Stimulated activated effector memory CD8-positive, alpha-beta T cell treated with anti-CD3 and anti-CD28 coated beads, Interleukin-12 subunit alpha, Interleukin-12 subunit beta, amount 100 ng/mL, for 72 hours (primary cell): ENCODE data around the gene IL25.

Experiments
- ATAC-seq: fragments of 150-1000 bp; cut with Tn5 transposase; 2 replicates; pipeline ENCODE4 v1.10.0; 2021
- DNase-seq, 2 donors: peaks; one replicate each; pipeline ENCODE4 v3.0.0; 2021 to 2022; ENCODE audit warnings: low spot score in 2 of 2
- H3K27ac Mint-ChIP-seq: one replicate; pipeline ENCODE4 v1.8.0; 2022; ENCODE audit warnings: mild to moderate bottlenecking, mixed read lengths
- H3K36me3 Mint-ChIP-seq: one replicate; pipeline ENCODE4 v1.8.0; 2022; ENCODE audit warnings: mild to moderate bottlenecking, mixed read lengths
- H3K4me1 Mint-ChIP-seq: one replicate; pipeline ENCODE4 v1.8.0; 2022; ENCODE audit warnings: mixed read lengths
- H3K4me3 Mint-ChIP-seq: one replicate; pipeline ENCODE4 v1.8.0; 2022; ENCODE audit warnings: mild to moderate bottlenecking, mixed read lengths
- H3K9me3 Mint-ChIP-seq: one replicate; pipeline ENCODE4 v1.8.0; 2022; ENCODE audit warnings: mixed read lengths

The IL25 gene

DNA sequence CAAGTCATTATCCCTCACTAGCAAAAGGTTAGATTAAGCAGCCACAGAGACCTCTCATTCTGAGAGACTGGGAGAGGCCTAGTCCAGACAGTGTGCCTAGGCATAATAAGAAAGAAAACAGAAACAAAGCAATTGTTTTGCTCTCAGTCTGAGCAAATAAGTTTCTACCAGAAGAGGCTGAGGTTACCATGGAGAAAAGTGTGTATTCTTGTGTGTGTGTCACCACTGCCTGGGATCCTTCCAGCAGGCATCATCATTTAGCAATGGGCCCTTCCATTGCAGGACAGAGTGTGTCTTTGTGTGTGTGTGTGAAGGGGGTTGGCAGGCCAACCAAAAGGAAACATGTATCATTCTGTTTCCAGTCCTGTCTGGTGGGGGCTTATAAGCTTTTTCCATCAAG is 11.3 kb upstream of the IL25 start:
- Mint-ChIP-seq H3K27ac (peak overlapping the region; percentile 4), H3K36me3 (no peaks in the 10 kb centered on the region), H3K4me1 (peaks cover 4% of the 10 kb centered on the region), H3K4me3 (no peak overlapping the region), H3K9me3 (no peaks in the 10 kb centered on the region)
- DNase-seq (no peak), ATAC-seq (peak; percentile 71)

DNA sequence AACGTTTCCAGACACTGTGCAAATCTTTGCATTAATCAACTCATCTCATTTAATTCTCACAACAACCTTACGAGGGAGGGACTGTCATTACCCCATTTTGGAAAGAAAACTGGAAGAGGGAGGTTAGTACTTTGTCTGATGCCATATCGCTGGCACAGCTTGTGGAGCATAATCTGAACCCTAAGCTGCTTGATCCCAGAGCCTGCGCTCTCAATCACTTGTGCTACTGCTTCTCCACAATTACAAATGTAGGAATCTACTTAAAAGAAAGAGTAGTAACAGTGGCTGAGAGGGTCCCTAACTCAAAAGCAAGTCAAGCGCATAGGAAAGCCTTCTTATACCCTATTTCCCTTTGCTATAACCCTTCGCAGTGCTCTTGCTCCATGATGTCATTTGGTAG is 10.8 kb upstream of the IL25 start:
- DNase-seq (no peak), ATAC-seq (no peak)
- Mint-ChIP-seq H3K4me1 (peaks cover 4% of the 10 kb centered on the region), H3K36me3 (no peaks in the 10 kb centered on the region), H3K27ac (no peak overlapping the region), H3K4me3 (no peak overlapping the region), H3K9me3 (no peaks in the 10 kb centered on the region)

DNA sequence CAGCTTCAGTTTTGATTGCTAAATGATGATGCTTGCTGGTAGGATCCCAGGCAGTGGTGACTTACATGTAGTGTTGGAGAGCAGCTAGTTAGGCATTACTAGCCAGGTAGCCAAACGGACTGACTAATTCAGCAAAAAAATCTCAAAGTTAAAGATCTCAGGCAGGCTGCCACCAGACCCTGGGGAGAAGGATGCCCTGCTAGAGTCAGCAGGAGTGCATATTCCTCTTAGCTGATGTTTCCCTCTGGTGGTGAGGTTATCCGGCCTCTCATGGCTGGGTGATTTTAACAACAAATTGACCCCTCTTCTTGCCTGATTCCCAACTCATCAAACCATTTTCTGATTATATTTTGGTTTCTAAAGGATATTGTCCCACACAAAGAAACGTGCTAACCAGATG is 10.4 kb upstream of the IL25 start:
- no peak overlapping the region for H3K4me3 Mint-ChIP-seq
- no peaks in the 10 kb centered on the region for H3K36me3 Mint-ChIP-seq
- DNase-seq (no peak), ATAC-seq (no peak)
- peaks cover 4% of the 10 kb centered on the region for H3K4me1 Mint-ChIP-seq
- no peaks in the 10 kb centered on the region for H3K9me3 Mint-ChIP-seq
- no peak overlapping the region for H3K27ac Mint-ChIP-seq

DNA sequence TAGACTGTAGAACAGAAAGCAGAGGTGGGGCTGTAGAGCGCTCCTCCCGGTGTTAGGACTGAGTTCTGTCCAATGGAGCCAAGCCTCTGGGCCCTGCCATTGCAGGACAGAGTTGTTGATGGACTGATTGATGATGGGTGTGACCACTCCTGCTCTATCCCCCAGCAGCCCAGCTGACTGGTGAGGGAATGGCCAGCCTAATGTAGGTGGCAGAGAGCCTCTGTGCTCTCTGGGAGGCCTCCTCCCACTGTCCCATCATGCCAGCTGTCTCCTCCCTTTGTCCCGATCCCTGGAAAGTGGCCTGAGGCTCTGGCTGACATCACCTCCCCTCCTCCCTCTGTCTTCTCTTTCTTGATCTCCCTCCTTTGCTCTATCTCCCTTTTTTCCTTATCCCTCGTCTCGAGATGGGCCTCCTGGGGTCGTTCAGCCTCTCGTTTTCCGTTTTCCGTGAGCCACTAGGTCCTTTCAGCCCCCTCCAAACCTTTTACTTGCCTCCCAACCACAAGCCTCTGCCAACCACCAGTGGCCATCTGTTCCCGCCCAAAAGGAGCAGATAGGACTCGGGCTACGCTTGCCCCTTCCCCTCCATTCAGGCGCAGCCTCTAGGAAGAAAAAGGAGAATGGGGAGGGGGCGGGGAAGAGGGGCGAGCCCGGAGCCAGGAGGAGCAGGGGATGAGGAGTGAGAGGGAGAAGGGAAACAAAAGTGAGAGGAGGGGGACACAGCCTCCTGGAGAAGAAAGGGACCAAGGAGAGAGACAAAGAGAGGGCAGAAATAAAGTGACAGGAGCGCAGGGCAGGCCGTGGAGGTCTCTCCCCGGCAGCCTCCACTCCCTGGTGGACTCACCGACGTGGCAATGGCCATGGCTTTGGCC is 8.2 kb upstream of the IL25 start:
- no peak for DNase-seq
- Mint-ChIP-seq H3K36me3 (no peaks in the 10 kb centered on the region), H3K4me1 (peaks cover 4% of the 10 kb centered on the region), H3K9me3 (no peaks in the 10 kb centered on the region), H3K27ac (no peak overlapping the region), H3K4me3 (no peak overlapping the region)
- ATAC-seq, result no peak

DNA sequence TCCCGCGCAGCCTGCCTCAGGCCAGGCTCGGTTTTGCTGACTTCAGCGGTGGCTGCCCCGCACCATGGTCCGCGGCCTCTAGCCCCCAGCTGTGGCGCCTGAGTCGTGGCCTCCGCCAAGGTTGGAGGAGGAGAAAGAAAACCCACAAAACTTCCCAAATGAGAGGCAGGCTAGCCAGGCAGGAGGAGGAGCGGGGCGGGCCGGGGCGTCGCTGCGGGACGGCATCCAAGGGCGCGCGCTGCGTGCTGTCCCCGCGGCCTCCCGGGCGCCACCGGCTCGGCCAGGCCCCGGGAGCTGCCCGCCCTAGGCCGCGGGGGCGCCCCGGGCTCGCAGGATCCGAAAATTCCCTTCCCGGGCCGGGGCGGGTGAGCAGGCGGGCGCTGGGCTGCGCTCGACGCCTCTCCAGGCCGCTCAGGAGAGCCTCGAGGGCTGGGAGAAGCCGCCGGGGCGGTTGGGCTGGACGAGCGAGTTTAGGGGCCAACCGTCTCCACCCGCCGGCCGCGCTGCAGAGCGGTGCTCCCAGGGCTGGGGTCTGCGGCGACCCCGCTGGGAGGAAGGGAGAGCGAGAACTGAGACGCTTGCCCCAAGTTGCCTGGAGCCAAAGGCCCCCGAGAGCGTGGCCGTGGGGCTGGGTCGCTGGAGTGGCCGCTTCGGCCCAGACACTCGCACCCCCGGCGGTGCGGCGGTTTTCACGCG is 7.4 kb upstream of the IL25 start, which contains the start of gene EFS:
EFS (minus strand) TSS at position 137 of the 696 bp plus-strand sequence. CDS start 147 bp downstream, outside the sequence.
- H3K4me3 Mint-ChIP-seq, result no peak within 1 kb of the TSS
- H3K4me1 Mint-ChIP-seq, result peaks cover 4% of the 10 kb centered on the region
- H3K27ac Mint-ChIP-seq, result no peak within 1 kb of the TSS
- ATAC-seq (no peak), DNase-seq (no peak)
- no peaks in the 10 kb centered on the region for H3K9me3 Mint-ChIP-seq
- no peaks in the 10 kb centered on the region for H3K36me3 Mint-ChIP-seq

DNA sequence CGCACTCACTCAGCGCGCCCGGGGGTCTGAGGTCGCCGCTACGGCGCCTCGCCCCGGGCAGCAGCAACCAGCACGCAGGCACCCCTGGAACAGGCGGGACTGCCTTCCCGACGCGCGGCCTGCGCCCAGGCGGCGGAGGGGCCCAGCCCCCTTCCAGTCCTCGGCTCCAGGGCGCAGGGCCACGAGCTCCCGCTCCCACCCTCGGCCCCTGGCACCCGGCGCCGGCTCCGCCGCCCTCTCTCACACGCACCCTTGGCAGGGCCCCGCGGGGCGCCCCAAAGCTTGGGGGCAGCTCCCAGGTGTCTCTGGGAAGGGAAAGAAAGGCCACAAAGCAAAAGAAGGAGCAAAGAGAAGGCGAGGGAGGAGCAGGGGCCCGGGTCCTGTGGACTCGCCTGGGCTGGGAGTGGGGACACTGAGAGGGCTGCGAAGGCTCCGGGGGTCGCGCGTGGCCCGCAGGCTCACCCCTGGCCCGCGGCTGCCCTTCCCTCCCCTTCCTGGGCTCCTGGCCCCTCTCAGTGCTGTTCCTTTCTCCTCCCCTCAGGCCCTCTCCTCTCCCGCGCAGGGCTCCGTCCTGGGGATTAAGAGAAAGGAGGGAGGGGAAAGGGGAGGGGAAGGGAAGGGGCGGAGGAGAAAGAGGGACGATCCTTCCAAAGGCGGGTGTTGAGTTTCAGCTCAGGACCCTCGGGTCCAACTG is 6.7 kb upstream of the IL25 start:
- H3K27ac Mint-ChIP-seq, result no peak overlapping the region
- no peak for DNase-seq
- no peaks in the 10 kb centered on the region for H3K9me3 Mint-ChIP-seq
- H3K4me1 Mint-ChIP-seq, result peaks cover 4% of the 10 kb centered on the region
- H3K36me3 Mint-ChIP-seq, result no peaks in the 10 kb centered on the region
- H3K4me3 Mint-ChIP-seq, result no peak overlapping the region
- no peak for ATAC-seq

DNA sequence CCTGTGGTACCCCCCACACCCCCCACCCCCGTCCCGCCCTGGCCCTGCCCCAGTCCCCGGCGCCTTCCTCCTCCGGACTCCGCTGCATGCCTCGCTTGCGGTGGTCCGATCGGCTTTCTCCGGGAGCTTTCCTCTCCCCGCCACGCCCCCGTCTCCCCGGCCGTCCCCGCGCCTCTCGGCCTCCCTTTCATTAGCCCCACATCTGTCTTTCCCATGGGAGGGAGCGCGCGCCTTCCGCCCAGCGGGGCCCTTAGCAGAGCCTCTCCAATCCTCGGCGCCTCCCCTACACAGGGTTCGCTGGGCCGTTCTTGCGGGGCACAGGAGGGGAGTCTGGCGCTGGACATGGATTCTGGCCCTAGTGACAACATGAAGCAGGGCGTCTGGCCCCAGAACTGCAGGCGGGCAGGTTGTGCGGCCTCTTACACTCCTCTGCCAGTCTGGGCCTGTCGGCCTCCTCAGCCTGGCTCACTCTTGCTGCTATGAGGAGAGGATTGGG is 6.1 kb upstream of the IL25 start:
- DNase-seq (no peak), ATAC-seq (no peak)
- no peak overlapping the region for H3K27ac Mint-ChIP-seq
- no peaks in the 10 kb centered on the region for H3K36me3 Mint-ChIP-seq
- no peaks in the 10 kb centered on the region for H3K4me1 Mint-ChIP-seq
- H3K9me3 Mint-ChIP-seq, result no peaks in the 10 kb centered on the region
- H3K4me3 Mint-ChIP-seq, result no peak overlapping the region

DNA sequence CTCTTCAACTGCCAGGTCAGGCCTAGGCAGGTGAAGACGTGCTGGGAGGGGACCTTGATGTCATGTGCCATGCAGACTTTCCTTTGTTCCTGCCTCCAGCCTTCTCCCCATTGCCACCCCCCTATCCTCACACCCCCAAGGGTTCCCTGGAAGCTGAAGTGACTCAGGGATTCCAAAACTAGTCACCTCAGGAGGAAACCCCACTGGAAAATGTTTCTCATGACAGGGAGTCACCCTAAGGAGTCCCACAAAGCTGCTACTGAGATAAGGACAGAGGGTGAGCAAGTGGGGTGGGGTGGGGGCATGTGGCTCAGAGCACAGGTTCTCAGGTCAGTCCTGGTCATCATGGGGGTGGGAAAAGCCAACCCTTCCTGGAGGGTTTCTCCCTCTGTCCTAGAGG is 2.4 kb upstream of the IL25 start:
- Mint-ChIP-seq H3K9me3 (no peaks in the 10 kb centered on the region), H3K27ac (no peak overlapping the region), H3K4me3 (no peak overlapping the region), H3K4me1 (no peaks in the 10 kb centered on the region), H3K36me3 (no peaks in the 10 kb centered on the region)
- ATAC-seq, result no peak
- DNase-seq, result no peak

DNA sequence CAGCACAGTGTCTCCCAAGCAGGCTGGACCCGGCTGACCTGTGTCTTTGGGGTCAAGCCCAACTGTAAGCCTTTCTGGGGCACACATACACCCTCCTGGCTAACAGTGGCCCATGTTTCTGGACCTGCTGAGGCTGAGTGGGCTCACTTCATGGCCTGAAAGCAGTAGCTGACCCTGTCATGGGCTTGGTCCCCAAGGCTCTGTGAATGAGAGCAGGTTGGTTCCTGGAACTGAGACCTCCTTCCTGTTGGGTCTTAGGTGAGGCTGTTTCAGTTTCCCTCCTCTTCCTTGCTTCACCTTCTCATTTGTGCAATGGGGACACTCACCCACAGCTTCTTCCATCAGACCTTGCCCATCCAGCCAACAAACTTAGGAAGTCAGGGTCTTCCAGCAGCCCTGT is 744 bp upstream of the IL25 start:
- Mint-ChIP-seq H3K4me3 (no peak overlapping the region), H3K36me3 (no peaks in the 10 kb centered on the region), H3K9me3 (no peaks in the 10 kb centered on the region), H3K4me1 (no peaks in the 10 kb centered on the region), H3K27ac (peak overlapping the region; percentile 9)
- ATAC-seq, result no peak
- DNase-seq, result no peak

DNA sequence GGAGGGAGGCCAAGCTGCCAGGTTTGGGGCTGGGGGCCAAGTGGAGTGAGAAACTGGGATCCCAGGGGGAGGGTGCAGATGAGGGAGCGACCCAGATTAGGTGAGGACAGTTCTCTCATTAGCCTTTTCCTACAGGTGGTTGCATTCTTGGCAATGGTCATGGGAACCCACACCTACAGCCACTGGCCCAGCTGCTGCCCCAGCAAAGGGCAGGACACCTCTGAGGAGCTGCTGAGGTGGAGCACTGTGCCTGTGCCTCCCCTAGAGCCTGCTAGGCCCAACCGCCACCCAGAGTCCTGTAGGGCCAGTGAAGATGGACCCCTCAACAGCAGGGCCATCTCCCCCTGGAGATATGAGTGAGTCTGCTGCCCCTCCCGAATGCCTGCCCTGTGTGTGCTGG is 432 bp downstream of the IL25 start:
- ATAC-seq (no peak), DNase-seq (no peak)
- Mint-ChIP-seq H3K27ac (no peak overlapping the region), H3K36me3 (no peaks in the 10 kb centered on the region), H3K4me3 (no peak overlapping the region), H3K9me3 (no peaks in the 10 kb centered on the region), H3K4me1 (no peaks in the 10 kb centered on the region)

DNA sequence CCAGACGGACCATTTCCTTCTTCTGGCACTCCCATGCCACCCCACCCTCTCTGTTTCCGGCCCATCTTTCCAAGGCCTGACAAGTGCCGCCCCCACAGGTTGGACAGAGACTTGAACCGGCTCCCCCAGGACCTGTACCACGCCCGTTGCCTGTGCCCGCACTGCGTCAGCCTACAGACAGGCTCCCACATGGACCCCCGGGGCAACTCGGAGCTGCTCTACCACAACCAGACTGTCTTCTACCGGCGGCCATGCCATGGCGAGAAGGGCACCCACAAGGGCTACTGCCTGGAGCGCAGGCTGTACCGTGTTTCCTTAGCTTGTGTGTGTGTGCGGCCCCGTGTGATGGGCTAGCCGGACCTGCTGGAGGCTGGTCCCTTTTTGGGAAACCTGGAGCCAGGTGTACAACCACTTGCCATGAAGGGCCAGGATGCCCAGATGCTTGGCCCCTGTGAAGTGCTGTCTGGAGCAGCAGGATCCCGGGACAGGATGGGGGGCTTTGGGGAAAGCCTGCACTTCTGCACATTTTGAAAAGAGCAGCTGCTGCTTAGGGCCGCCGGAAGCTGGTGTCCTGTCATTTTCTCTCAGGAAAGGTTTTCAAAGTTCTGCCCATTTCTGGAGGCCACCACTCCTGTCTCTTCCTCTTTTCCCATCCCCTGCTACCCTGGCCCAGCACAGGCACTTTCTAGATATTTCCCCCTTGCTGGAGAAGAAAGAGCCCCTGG is 3.1 kb downstream of the IL25 start:
- ATAC-seq, result no peak
- Mint-ChIP-seq H3K27ac (no peak overlapping the region), H3K9me3 (no peaks in the 10 kb centered on the region), H3K4me1 (no peaks in the 10 kb centered on the region), H3K4me3 (no peak overlapping the region), H3K36me3 (no peaks in the 10 kb centered on the region)
- DNase-seq, result no peak

DNA sequence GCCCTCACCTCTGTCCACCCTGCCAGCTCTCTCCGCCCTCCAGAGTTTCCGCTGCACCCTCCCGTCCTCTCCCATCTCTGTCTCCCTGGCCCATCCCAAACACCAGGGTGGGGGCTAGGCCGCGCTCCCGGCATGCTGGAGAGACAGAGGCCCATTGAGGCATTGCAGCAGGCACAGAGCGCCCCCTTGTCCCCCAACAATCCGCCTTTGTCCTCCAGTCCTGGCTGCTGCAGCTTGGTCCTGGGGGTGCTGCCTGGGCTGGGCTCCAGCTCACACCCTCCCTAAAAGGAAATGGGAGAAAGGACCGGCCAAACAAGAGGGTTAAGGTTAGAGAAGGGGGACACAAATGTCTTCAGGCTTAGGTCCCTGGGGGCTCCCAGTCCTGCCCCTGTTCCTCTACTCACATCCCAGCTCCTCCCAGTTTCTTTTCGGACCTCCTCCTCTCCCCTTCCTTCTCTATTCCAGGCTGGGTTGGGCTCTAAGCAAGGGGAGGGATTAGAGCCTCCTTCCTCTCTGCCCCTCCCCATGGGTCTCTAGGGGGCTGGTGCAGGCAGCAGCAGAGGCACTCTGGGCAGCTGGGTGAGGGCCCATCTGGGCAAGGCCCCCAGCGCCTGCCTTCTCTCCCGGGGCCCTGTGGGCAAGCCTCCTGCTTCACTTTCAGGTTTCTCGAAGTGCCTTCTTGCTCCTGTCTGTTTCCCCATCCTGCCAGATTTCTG is 4.0 kb downstream of the IL25 start, which contains the start of gene CMTM5:
CMTM5 (plus strand) TSS at position 565 of the 716 bp plus-strand sequence. CDS start 206 bp downstream, outside the sequence.
- Mint-ChIP-seq H3K4me1 (no peaks in the 10 kb centered on the region), H3K36me3 (no peaks in the 10 kb centered on the region), H3K4me3 (no peak within 1 kb of the TSS), H3K9me3 (no peaks in the 10 kb centered on the region), H3K27ac (peak within 1 kb of the TSS; percentile 54)
- ATAC-seq (no peak), DNase-seq (no peak)

DNA sequence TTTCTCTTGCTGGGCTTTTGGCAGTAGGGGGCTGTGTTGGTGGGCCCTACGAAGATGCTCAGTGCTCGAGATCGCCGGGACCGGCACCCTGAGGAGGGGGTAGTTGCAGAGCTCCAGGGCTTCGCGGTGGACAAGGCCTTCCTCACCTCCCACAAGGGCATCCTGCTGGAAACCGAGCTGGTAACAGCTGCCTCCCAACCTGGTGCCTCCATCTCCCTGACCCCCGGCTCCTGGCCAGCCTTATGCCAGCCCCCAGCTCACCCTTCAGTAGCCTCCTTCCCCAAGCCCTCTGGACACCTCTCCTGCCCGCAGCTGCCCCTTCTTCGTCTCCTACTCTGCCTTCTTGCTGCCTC is 4.6 kb downstream of the IL25 start:
- Mint-ChIP-seq H3K36me3 (no peaks in the 10 kb centered on the region), H3K4me1 (no peaks in the 10 kb centered on the region), H3K27ac (peak overlapping the region; percentile 54), H3K9me3 (no peaks in the 10 kb centered on the region), H3K4me3 (no peak overlapping the region)
- no peak for DNase-seq
- no peak for ATAC-seq
